CMK (cell line): ENCODE data around the gene IGFBP6.

Experiments used
- DNase-seq: peaks from one replicate; pipeline ENCODE4 v3.0.0-alpha.2; 2010; ENCODE audit warnings: low read depth

IGFBP6 gene

DNA sequence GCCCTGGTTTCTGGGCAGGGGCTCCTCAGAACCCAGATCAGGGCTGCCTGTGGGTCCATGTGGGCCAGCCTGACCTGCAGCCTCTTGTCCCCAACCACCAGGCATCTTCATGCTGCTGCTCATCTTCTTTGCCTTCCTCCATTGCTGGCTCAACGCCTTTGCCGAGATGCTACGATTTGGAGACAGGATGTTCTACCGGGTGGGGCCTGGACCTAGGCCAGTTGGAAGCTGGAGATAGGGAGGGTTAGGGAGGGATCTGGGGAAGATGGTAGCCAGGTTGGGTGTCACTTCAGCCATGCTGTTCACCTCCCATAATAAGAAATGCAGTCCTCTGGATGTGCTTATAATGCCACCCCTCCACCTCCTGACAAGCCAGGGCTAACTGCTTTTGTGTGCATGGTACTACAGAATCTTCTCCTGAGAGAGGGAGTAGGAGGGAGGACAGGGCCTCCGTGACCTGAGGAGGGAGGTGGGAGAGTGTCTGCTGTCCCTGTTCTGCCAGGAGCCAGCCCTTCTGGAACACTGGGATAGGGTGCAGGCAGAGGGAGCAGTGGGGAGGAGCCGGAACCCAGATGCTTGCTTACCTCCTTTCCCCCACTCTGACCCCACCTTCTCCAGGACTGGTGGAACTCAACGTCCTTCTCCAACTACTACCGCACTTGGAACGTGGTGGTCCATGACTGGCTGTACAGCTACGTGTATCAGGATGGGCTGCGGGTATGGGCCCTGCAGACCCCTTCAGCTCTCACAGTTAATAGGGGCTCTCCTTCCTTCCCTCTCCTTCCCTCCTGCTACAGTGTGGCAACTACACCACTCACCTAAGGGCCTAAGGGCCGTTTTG lies 23.4 kb downstream of the IGFBP6 start:
- DNase-seq = no peak

DNA sequence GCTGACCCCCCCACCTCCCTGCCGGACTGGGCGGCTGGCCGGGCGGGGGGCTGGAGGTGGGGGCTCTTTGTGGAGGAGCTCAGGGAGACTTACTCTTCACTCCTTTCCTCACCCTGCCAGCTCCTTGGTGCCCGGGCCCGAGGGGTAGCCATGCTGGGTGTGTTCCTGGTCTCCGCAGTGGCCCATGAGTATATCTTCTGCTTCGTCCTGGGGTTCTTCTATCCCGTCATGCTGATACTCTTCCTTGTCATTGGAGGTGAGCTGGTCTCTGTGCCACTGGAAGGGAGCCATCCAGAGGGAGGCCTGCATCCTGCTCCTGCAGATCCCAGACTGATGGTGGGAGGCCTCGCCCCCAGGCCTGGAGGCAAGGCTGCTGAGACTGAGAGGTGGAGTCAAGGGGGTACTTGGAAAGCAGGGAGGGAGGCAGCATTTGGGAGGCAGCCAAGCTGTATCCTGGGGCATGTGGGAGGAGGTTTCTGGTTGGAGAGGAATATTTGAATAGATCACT lies 25.5 kb downstream of the IGFBP6 start:
- DNase-seq = no peak

DNA sequence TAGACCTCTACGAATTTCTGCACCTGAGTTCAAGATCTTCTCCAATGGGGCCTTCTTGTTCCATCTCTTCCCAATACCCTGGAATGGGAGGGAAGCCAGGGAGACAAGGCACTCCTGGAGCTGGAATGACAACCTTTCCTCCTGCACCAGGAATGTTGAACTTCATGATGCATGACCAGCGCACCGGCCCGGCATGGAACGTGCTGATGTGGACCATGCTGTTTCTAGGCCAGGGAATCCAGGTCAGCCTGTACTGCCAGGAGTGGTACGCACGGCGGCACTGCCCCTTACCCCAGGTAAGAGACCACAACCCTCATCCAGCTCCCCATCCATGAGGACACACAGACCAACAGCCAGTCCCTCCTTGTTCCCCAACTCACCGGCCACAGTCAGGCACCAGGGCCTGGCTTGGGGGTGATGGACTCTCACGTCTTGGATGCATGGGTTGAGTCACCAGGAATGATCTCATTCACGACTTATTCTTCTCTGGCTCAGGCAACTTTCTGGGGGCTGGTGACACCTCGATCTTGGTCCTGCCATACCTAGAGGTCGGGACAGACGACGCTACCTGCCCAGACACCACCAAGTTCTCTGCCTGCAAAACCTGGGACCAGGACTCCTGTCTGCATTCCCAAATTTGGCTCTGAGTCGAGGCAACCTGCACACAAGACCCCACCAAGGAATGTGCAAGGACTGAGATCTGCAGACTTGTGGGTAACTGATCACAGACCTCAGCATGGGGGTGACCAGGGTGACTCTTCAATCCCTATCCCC lies 26.3 kb downstream of the IGFBP6 start:
- DNase-seq = no peak

DNA sequence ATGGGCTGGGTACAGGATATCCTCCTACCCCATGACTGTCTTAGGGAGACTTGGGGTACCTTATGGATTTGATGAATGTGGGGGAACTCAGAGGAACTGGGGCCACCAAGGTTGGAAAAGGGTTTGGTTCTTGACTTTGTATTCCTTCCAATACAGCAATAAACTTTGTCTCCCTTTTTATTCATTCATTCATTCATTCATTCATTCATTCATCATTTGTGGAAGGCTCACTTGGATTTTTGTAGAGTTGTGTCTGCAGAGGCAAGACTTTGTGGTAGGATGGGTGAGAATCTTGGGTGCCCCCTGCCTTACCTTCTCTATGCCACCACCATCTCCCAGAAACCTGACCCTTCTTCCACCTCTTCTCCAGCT lies 26.9 kb downstream of the IGFBP6 start:
- DNase-seq = no peak

DNA sequence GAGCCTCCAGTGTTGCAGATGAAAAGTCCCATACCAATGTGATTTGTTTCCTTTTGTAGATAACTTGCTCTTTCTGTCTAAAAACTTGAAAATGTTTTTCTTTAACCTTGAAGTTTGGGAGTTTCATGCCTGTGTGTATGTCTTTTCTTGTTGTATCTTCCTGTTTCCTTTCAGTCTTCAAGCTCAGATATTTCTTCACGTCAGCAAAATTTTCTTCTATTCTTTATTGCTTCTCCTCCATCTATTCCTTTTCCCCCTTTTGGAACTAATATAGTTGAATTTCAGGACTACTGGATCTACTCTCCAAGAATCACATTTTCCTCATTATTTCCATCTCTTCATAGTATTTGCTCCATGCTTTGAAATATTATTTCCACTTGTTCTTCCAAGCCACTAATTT lies 29.7 kb downstream of the IGFBP6 start:
- no peak for DNase-seq

DNA sequence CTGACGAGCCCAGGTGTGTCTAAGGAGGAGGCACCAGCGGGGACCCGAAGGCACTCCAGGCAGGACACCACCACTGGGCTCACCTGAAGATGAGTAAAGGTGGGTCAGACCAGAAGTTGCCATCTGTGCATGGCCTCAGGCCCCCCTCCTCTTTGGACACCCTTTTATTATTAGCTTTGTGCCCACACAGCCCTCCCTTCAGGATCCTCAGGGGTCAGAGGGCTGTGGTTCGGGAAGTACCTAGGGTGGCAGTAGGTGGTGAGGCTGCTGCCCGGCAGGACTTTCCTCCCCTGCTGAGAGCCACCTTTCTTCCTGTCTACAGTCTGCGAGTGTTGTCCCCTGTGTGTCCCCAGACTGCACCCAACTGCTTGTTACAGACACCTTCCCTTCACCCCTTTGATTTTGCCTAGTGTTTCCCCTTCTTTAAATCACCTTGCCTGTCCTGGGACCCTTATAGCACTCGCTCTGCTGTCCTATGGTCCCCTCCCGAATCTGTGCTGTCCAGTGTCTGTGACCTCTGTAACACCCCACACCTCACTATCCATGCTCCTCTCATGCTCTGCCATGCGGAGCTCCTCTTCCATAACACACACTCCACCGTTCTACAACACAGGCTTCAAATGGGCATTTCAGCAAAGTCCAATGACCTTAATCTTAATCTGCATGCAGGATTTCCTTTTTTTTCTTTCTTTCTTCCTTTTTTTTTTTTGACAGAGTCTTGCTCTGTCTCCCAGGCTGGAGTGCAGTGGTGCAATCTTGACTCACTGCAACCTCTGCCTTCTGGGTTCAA lies 31.5 kb downstream of the IGFBP6 start:
- DNase-seq = no peak

DNA sequence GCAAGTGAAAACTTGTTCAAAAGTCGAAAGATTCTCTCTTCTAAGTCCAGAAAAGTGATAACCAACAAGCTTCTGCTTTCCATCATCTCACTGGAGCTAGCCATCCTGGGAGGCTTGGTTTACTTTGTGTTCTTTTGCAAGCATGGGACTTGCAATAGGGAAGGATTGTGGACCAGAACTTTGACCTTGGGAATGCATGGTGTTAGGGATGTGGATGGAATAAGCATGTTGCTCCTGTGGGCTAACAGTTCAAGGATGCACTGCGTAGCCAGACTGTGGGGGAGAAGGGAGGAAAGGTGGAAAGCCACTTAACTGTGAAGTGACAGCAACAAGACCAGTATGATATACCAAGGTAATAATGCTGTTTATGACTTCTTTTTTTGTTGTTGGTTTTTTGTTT lies 34.4 kb downstream of the IGFBP6 start:
- no peak for DNase-seq

DNA sequence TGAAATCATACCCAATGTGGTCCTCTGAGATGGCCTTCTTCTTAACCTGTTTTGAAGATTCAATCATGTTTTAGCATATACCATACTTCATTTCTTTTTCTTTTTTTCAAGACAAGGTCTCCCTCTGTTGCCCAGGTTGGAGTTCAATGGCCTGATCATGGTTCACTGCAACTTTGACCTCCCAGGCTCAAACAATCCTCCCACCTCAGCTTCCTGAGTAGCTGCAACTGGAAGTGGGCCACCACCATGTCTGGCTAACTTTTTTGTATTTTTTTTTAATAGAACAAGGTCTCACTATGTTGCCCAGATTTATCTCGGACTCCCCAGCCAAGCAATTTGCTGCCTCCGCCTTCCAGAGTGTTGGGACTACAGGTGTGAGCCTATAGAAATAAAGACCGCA lies 36.3 kb downstream of the IGFBP6 start:
- no peak for DNase-seq

DNA sequence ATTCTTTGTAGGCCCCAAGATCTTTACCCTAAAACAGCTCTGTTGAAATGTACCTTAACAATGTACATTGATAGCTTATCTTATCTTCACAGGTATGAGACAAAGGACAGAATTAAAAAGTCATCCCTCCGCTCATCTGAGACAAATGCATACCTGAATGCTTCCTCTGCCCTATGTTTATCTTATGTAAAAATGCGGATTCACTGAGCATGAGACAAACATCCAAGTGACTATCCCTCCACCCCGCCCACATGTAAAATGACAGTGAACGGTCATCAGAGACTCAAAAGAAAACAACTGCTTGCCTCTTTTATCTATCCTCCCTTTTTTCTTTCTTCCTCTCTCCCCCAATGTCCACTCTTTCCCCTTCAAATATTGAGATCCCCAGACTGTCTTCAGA lies 45.9 kb downstream of the IGFBP6 start:
- DNase-seq = no peak

DNA sequence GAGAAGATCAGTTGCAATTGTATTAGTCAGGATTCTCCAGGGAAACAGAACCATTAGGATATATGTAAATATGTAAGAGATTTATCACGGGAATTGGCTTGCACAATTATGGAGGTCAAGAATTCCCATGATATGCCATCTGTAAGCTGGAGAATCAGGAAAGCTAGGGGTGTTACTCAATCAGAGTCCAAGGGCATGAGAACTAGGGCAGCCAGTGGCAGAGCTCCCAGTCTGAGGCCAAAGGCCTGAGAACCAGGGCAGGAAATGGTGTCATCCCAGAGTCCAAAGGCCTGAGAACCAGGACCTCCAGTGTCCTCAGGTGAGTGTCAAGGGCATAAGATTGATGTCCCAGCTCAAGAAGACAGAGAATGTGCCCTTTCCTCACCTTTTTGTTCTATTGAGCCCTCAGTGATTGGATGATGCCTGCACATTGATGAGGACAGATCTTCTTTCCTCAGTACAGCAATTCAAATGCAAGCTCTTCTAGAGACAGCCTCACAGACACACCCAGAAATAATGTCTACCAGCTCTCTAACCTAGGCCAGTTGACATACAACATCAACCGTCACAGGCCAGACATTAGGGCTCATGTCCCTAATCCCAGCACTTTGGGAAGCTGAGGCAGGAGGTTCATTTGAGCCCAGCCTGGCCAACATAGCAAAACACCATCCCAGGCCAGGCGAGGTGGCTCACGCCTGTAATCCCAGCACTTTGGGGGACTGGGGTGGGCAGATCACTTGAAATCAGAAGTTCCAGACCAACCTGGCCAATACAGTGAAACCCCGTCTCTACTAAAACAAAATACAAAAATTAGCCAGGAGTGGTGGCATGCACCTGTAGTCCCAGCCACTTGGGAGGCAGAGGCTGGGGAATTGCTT lies 48.2 kb downstream of the IGFBP6 start:
- no peak for DNase-seq

DNA sequence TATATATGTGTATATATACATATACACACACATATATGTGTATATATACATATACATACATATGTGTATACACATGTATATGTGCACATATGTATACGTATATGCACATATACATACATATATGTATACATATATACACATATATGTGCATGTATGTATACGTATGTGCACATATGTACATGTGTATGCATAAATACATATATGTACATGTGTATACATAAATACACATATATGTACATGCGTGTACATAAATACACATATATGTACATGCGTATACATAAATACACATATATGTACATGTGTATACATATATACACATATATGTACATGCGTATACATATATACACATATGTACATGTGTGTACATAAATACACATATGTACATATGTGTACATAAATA lies 49.7 kb downstream of the IGFBP6 start:
- no peak for DNase-seq

DNA sequence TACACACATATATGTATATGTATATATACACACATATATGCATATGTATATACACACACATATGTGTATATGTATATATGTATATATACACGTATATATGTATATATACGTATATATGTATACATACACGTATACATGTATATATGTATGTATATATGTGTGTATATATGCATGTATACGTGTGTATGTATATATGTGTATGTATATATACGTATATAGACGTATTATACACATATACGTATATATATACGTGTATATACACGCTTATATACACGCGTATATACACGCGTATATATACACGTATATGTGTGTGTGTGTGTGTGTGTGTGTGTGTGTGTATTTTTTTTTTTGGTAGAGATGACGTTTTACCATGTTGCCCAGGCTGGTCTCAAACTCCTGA lies 50.2 kb downstream of the IGFBP6 start:
- no peak for DNase-seq

DNA sequence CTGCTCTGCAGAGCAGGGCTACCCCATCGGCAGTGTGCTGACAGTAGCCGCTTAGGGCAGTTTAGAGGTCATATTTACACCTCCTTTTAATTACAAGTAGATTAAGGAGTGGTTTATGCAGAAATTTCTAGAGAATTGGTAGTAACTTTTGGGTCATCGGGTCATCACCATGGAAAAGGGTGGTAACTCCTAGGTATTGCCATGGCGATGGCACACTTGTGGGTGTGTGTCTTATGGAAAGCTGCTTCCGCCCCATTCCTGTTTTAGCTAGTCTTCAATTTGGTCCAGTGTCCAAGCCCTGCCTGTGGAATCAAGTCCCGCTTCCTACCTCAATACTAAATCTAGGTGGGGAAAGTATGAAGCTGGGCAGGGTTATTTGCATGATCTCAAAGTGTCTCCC lies 53.6 kb downstream of the IGFBP6 start:
- DNase-seq = no peak
